GM18498 (cell line): Measurements from ENCODE around the gene ST3GAL2.
"Not testable (repeated sequence)": the region's sequence is repeated elsewhere in the genome, so short reads cannot be mapped to it uniquely, and the experiment has no call there.

Experiments
- ATAC-seq: cut with Tn5 transposase; IDR thresholded peaks from one replicate; pipeline ENCODE4 v1.9.1; 2021; ENCODE audit warnings: mild to moderate bottlenecking, moderate library complexity; ENCODE audit not compliant: unreplicated experiment

ST3GAL2 gene

GRCh38 chr16:70467608-70468007 is 28.7 kb upstream of the ST3GAL2 start:
- ATAC-seq, result no peak

GRCh38 chr16:70467113-70467512 is 28.2 kb upstream of the ST3GAL2 start:
- no peak for ATAC-seq

GRCh38 chr16:70466805-70467076 is 27.8 kb upstream of the ST3GAL2 start:
- no peak for ATAC-seq

GRCh38 chr16:70465999-70466804 is 27.3 kb upstream of the ST3GAL2 start:
- ATAC-seq, result no peak

GRCh38 chr16:70463235-70463634 is 24.3 kb upstream of the ST3GAL2 start:
- ATAC-seq, result no peak

GRCh38 chr16:70460737-70461261 is 21.9 kb upstream of the ST3GAL2 start:
- no peak for ATAC-seq

- no peak for ATAC-seq
These were observed 18.7 kb upstream of the ST3GAL2 start for GRCh38 chr16:70457446-70458166.

- no peak for ATAC-seq
These were observed 17.0 kb upstream of the ST3GAL2 start for GRCh38 chr16:70455910-70456309.

GRCh38 chr16:70454222-70455034 is 15.5 kb upstream of the ST3GAL2 start, which contains the start of gene FCSK:
FCSK (plus strand) TSS chr16:70454595; CDS start chr16:70463191, 8,596 bp downstream.
- peak; percentile 92 for ATAC-seq

GRCh38 chr16:70453892-70454221 is 15.0 kb upstream of the ST3GAL2 start:
- ATAC-seq, result no peak

- no peak for ATAC-seq
These were observed 14.4 kb upstream of the ST3GAL2 start for GRCh38 chr16:70453117-70453891.

- not testable (repeated sequence) for ATAC-seq
These were observed 12.1 kb upstream of the ST3GAL2 start for GRCh38 chr16:70451004-70451340.

GRCh38 chr16:70450142-70451003 is 11.5 kb upstream of the ST3GAL2 start:
- ATAC-seq, result not testable (repeated sequence)

GRCh38 chr16:70448075-70448474 is 9.2 kb upstream of the ST3GAL2 start:
- ATAC-seq, result no peak

- ATAC-seq, result no peak
These were observed 5.6 kb upstream of the ST3GAL2 start for GRCh38 chr16:70444249-70445063.

- no peak for ATAC-seq
These were observed 3.4 kb upstream of the ST3GAL2 start for GRCh38 chr16:70442344-70442743.

GRCh38 chr16:70441406-70441990 is 2.6 kb upstream of the ST3GAL2 start:
- ATAC-seq, result no peak

- ATAC-seq, result no peak
These were observed 1.3 kb upstream of the ST3GAL2 start for GRCh38 chr16:70440009-70440692.
